Activated CD8-positive, alpha-beta T cell treated with anti-CD3 and anti-CD28 coated beads, Interleukin-2, amount 10 ng/mL, durations not matched to agents 7 days and 5 days (primary cell): Measurements from ENCODE around the gene SLC14A1. TPM values are rescaled to one million over a fixed set of nuclear protein-coding genes. Genes with fewer than 3 reads are reported as not detected.

ENCODE experiments used
- ATAC-seq: fragments of 150-1000 bp; cut with Tn5 transposase; one replicate; pipeline ENCODE4 v1.10.0; 2021; ENCODE audit warnings: moderate library complexity
- CTCF ChIA-PET: fragments of 350-600 bp; sonication (Branson Sonifier 250); formaldehyde crosslinking; loops from one replicate; lab custom pipeline; 2021; ENCODE audit warnings: antibody characterized with exemption; lab: Charles Lee
- POLR2A ChIA-PET: fragments of 350-600 bp; sonication (Branson Sonifier 250); formaldehyde crosslinking; loops from one replicate; lab custom pipeline; 2021; ENCODE audit warnings: antibody characterized with exemption; lab: Charles Lee
- DNase-seq: peaks from one replicate; pipeline ENCODE4 v3.0.0-alpha.2; 2020
- H3K27ac Mint-ChIP-seq: one replicate; pipeline ENCODE4 v1.8.0; 2021; ENCODE audit warnings: mild to moderate bottlenecking, mixed read lengths
- H3K27me3 Mint-ChIP-seq: one replicate; pipeline ENCODE4 v1.8.0; 2021; ENCODE audit warnings: low read depth, mixed read lengths
- H3K36me3 Mint-ChIP-seq: one replicate; pipeline ENCODE4 v1.8.0; 2021; ENCODE audit warnings: low read depth, mixed read lengths
- H3K4me1 Mint-ChIP-seq: one replicate; pipeline ENCODE4 v1.8.0; 2021; ENCODE audit warnings: low read depth, mixed read lengths
- H3K4me3 Mint-ChIP-seq: one replicate; pipeline ENCODE4 v1.8.0; 2021; ENCODE audit warnings: mild to moderate bottlenecking, mixed read lengths
- H3K9me3 Mint-ChIP-seq: one replicate; pipeline ENCODE4 v1.8.0; 2022; ENCODE audit warnings: mixed read lengths; ENCODE audit not compliant: insufficient read depth
- total RNA-seq, 2 experiments: library from RNA; stranded (reverse); gene quantifications; one replicate each; pipeline ENCODE4 v1.2.3, GENCODE V29; 2021

Gene SLC14A1
- total RNA-seq, 2 experiments from 2014 or later, result 2.4 to 3.8 TPM

DNA sequence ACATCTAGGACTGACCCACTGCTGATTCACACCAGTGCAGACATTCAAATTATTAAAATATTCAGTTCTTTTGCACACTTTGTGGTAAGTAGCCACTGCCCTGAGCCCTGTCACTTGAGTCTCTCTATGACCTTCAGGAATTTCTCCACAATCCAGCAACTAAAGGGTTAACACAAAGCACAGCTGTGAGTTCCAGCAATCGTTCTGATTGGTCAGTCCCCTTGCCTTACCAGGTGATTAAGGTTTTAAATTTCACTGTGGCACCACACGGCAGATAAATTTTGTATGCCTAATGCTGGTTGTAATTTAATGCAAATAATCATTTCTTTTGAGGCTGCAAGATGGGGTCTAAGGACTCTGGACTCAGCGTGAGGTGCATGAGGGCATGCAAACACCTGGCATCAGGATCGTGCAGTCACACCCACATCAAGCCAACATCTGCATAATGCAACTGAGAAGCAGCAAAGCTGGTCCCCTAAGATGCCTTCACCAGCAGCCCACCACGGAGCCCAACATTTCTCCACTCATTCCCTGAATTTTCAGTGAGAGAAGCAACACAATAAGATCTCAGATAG lies 36.6 kb downstream of the SLC14A1 start:
- ATAC-seq (no peak), DNase-seq (no peak)
- Mint-ChIP-seq H3K27ac (no peak overlapping the region), H3K4me1 (peaks cover 6% of the 10 kb centered on the region), H3K9me3 (no peaks in the 10 kb centered on the region), H3K4me3 (no peak overlapping the region), H3K27me3 (peaks cover 7% of the 10 kb centered on the region), H3K36me3 (no peaks in the 10 kb centered on the region)
- ChIA-PET CTCF (interaction anchor here (1.4 kb wide), 1 partner anchor 10 kb away, joined by 3 read pairs; no protein-coding TSS in a partner anchor), POLR2A (no interaction called here)

DNA sequence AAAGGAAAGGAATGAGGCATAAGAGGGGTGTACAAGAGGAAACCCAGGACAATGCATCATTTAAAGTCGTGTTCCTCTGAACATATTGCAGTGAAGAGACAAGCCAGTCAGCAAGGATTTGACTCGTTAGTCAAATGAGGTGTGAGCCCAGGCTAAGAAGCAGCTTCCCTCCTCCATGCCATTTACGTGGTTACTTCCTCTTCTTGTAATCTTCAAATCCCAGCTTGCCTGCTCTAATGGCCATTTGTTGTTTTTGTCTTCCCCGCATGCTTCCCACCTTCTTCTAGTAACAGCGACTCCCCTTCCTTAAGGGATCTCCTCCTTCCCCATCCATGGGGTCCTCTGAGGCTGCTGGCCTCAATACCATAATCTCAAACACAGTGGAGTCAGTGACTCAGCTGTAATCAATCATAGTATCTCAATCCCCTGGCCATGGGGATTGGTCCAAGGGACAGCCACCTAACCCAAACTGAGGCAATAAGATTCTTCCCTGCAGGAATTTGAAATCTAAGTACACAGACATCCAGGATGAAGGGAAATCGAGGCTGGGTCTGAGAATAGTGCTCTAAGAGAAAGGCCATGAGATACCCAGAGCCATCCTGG lies 37.6 kb downstream of the SLC14A1 start:
- Mint-ChIP-seq H3K9me3 (no peaks in the 10 kb centered on the region), H3K27me3 (peaks cover 7% of the 10 kb centered on the region), H3K27ac (no peak overlapping the region), H3K4me1 (peaks cover 6% of the 10 kb centered on the region), H3K4me3 (no peak overlapping the region), H3K36me3 (no peaks in the 10 kb centered on the region)
- CTCF ChIA-PET, result interaction anchor here (0.9 to 1.6 kb wide), 2 partner anchors 8 to 11 kb away, joined by 3 read pairs; no protein-coding TSS in a partner anchor
- ATAC-seq (no peak), DNase-seq (no peak)
- POLR2A ChIA-PET, result interaction anchor here (0.6 kb wide), 1 partner anchor 108 kb away, joined by 4 read pairs; no protein-coding TSS in a partner anchor

- Mint-ChIP-seq H3K4me3 (no peak overlapping the region), H3K4me1 (peaks cover 6% of the 10 kb centered on the region), H3K27me3 (peaks cover 12% of the 10 kb centered on the region), H3K27ac (no peak overlapping the region), H3K9me3 (no peaks in the 10 kb centered on the region), H3K36me3 (no peaks in the 10 kb centered on the region)
- DNase-seq (no peak), ATAC-seq (no peak)
- POLR2A ChIA-PET, result interaction anchor here (0.9 kb wide), 1 partner anchor 11 kb away, joined by 3 read pairs; no protein-coding TSS in a partner anchor
- CTCF ChIA-PET, result interaction anchor here (0.7 to 0.9 kb wide), 2 partner anchors 41 to 74 kb away, joined by 3 read pairs; no protein-coding TSS in a partner anchor
Measured at GRCh38 chr18:45764000-45764686, 40.2 kb downstream of the SLC14A1 start.

GRCh38 chr18:45765796-45766195 lies 41.8 kb downstream of the SLC14A1 start:
- Mint-ChIP-seq H3K36me3 (no peaks in the 10 kb centered on the region), H3K27me3 (peaks cover 23% of the 10 kb centered on the region), H3K4me1 (peaks cover 9% of the 10 kb centered on the region), H3K27ac (no peak overlapping the region), H3K9me3 (no peaks in the 10 kb centered on the region), H3K4me3 (no peak overlapping the region)
- ATAC-seq, result no peak
- CTCF ChIA-PET, result no interaction called here
- POLR2A ChIA-PET, result no interaction called here
- DNase-seq, result no peak

- CTCF ChIA-PET, result no interaction called here
- H3K27me3 Mint-ChIP-seq, result peaks cover 53% of the 10 kb centered on the region
- no peak overlapping the region for H3K27ac Mint-ChIP-seq
- H3K4me1 Mint-ChIP-seq, result peaks cover 31% of the 10 kb centered on the region
- peaks cover 7% of the 10 kb centered on the region for H3K36me3 Mint-ChIP-seq
- no peak overlapping the region for H3K4me3 Mint-ChIP-seq
- no peaks in the 10 kb centered on the region for H3K9me3 Mint-ChIP-seq
- POLR2A ChIA-PET, result no interaction called here
- ATAC-seq, result no peak
- no peak for DNase-seq
Measured at GRCh38 chr18:45771587-45772480, 47.9 kb downstream of the SLC14A1 start.

- Mint-ChIP-seq H3K27ac (peak overlapping the region; percentile 8), H3K36me3 (peaks cover 7% of the 10 kb centered on the region), H3K9me3 (no peaks in the 10 kb centered on the region), H3K4me3 (no peak overlapping the region), H3K27me3 (peaks cover 54% of the 10 kb centered on the region), H3K4me1 (peaks cover 31% of the 10 kb centered on the region)
- peak; percentile 48 for DNase-seq
- ChIA-PET CTCF (interaction anchor here (1.0 to 1.1 kb wide), 2 partner anchors 44 to 50 kb away, joined by 3 to 4 read pairs; partner anchors contain the start of gene SLC14A1), POLR2A (interaction anchor here (1.3 kb wide), 1 partner anchor 9 kb away, joined by 3 read pairs; no protein-coding TSS in a partner anchor)
- peak; percentile 63 for ATAC-seq
Measured at GRCh38 chr18:45774065-45774521, 50.1 kb downstream of the SLC14A1 start.

- H3K4me1 Mint-ChIP-seq, result peaks cover 30% of the 10 kb centered on the region
- POLR2A ChIA-PET, result interaction anchor here (1.1 to 1.3 kb wide), 2 partner anchors 11 to 108 kb away, joined by 3 read pairs; no protein-coding TSS in a partner anchor
- no peaks in the 10 kb centered on the region for H3K9me3 Mint-ChIP-seq
- peak overlapping the region; percentile 73 for H3K4me3 Mint-ChIP-seq
- peaks cover 7% of the 10 kb centered on the region for H3K36me3 Mint-ChIP-seq
- ATAC-seq (peak; percentile 70), DNase-seq (peak; percentile 65)
- H3K27ac Mint-ChIP-seq, result peak overlapping the region; percentile 45
- H3K27me3 Mint-ChIP-seq, result peaks cover 44% of the 10 kb centered on the region
- CTCF ChIA-PET, result interaction anchor here (0.9 to 2.0 kb wide), 4 partner anchors 45 to 111 kb away, joined by 3 to 5 read pairs (median 4); partner anchors contain the start of gene SLC14A1
Measured at GRCh38 chr18:45775241-45775676, 51.3 kb downstream of the SLC14A1 start.

DNA sequence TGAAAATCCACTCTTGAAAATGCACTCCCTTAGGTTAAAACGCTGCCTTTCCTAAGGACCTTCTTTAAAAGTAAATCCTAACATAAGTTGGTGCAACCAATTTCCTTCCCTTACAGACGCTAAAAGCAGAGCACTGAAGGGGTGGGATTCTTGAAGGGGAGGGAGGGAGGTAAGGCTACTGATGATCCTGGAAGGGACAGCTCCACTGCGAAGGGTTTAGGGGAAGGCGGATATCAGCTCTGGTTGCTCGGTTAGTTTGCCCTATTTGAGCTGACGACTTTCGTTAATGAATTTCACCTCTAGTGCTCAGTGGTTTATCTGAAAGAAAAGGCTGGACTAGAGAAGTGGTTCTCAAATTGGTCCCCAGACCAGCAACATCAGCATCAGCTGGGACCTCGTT lies 51.8 kb downstream of the SLC14A1 start:
- Mint-ChIP-seq H3K9me3 (no peaks in the 10 kb centered on the region), H3K4me1 (peaks cover 26% of the 10 kb centered on the region), H3K36me3 (peaks cover 7% of the 10 kb centered on the region), H3K27me3 (peaks cover 43% of the 10 kb centered on the region), H3K27ac (no peak overlapping the region), H3K4me3 (peak overlapping the region; percentile 73)
- ATAC-seq, result no peak
- no peak for DNase-seq
- ChIA-PET CTCF (interaction anchor here (2.0 kb wide), 1 partner anchor 110 kb away, joined by 5 read pairs; no protein-coding TSS in a partner anchor), POLR2A (interaction anchor here (0.6 to 1.1 kb wide), 2 partner anchors 109 to 190 kb away, joined by 3 read pairs; no protein-coding TSS in a partner anchor)

- H3K27me3 Mint-ChIP-seq, result peaks cover 41% of the 10 kb centered on the region
- POLR2A ChIA-PET, result no interaction called here
- H3K27ac Mint-ChIP-seq, result no peak overlapping the region
- DNase-seq (no peak), ATAC-seq (no peak)
- peaks cover 7% of the 10 kb centered on the region for H3K36me3 Mint-ChIP-seq
- no peaks in the 10 kb centered on the region for H3K9me3 Mint-ChIP-seq
- no peak overlapping the region for H3K4me3 Mint-ChIP-seq
- CTCF ChIA-PET, result no interaction called here
- H3K4me1 Mint-ChIP-seq, result peaks cover 19% of the 10 kb centered on the region
Measured at GRCh38 chr18:45777393-45777792, 53.4 kb downstream of the SLC14A1 start.

DNA sequence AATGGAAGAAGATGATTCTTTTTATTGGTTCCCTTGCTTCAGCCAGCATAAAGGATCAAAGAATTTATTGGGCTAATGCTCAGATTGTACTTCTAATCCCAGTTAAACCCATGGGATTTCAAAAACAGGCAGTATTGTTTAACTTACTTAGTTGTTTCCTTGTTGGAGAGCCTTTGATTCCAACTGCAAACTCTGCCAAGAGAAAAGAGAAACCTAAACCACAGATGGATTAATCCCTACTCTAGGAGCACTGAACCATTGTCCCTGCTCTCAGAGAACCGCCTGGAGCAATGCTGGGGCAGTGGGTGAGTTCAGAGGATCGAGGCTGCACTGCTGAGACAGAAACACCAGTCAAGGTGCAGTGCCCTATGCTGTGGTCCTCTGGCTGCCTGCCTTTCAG lies 56.6 kb downstream of the SLC14A1 start:
- ATAC-seq (no peak), DNase-seq (no peak)
- ChIA-PET CTCF (interaction anchor here (0.9 kb wide), 1 partner anchor 114 kb away, joined by 3 read pairs; no protein-coding TSS in a partner anchor), POLR2A (no interaction called here)
- Mint-ChIP-seq H3K27me3 (peaks cover 33% of the 10 kb centered on the region), H3K36me3 (no peaks in the 10 kb centered on the region), H3K4me1 (peaks cover 11% of the 10 kb centered on the region), H3K27ac (no peak overlapping the region), H3K4me3 (no peak overlapping the region), H3K9me3 (no peaks in the 10 kb centered on the region)

DNA sequence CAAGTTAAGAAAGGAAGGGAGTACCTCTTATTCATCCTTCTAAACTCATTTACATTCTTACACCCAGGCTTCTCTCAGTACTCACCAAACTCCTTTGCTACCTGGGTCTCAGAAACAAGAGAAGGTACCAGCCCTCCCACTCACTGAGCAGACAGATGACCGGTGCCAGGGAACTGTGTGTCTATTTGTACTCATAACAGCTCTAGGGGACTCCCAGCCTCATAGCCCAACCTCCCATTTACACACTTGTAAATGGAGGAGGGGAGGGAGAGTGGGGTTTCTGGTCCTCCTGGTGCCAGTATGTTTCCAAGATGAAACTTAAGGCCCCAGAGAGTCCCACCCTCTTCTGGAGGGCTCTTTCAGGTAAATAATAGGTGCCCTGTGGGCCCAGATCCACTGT lies 58.7 kb downstream of the SLC14A1 start:
- H3K4me3 Mint-ChIP-seq, result no peak overlapping the region
- no peaks in the 10 kb centered on the region for H3K9me3 Mint-ChIP-seq
- H3K4me1 Mint-ChIP-seq, result peaks cover 11% of the 10 kb centered on the region
- no peaks in the 10 kb centered on the region for H3K36me3 Mint-ChIP-seq
- ATAC-seq, result no peak
- DNase-seq, result no peak
- no peak overlapping the region for H3K27ac Mint-ChIP-seq
- ChIA-PET POLR2A (no interaction called here), CTCF (no interaction called here)
- H3K27me3 Mint-ChIP-seq, result peaks cover 22% of the 10 kb centered on the region
